HG03565 (cell line): ENCODE results near the gene RELT.
"Not testable (repeated sequence)": the region's sequence is repeated elsewhere in the genome, so short reads cannot be mapped to it uniquely, and the experiment has no call there.

Experiments
- ATAC-seq: cut with Tn5 transposase; IDR thresholded peaks from one replicate; pipeline ENCODE4 v1.9.1; 2021; ENCODE audit warnings: mild to moderate bottlenecking, moderate library complexity; ENCODE audit not compliant: unreplicated experiment

RELT gene

DNA sequence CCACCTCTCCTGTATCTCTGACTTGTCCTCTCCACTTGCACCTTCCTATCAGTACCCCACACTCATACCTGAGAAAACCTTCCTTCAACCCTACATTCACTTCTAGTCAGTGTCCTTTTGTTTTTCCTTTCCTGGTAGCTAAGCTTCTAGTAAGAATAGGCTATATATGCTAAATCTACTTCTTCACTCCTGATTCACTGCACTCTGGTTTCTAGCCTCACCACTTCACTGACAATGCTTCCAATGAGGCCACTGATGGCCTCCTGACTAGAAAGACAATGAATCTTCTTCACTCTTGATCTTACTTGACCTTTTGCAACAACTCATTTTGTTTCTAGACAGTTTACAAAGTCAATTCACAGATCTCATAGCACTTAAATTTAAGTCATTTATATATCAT, 52.0 kb downstream of the RELT start:
- ATAC-seq: no peak

GRCh38 chr11:73428699-73429098, 52.5 kb downstream of the RELT start:
- ATAC-seq: no peak

- no peak for ATAC-seq
These were observed 53.0 kb downstream of the RELT start for GRCh38 chr11:73429121-73429750.

DNA sequence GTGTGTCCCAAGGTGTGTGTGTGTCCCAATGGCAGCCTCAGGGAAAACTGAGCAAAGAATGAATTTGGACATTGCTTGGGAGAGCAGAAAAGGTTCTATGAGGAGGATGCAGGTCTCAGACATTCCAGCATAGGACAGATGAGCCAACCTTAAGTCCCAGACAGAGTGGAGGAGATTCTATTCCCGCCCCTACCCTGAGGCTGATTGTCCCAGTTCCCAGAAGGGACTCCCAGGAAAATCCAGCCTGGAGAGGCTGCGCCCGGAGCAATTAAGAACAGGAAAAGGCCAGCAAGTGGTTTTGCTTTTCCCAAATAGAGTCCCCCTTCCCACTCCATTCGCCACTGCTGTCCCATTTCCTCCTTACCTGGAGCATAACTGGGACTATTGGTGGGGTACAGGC, 54.1 kb downstream of the RELT start:
- no peak for ATAC-seq

- no peak for ATAC-seq
These were observed 55.2 kb downstream of the RELT start for GRCh38 chr11:73431396-73431795.

GRCh38 chr11:73436859-73437258, 60.7 kb downstream of the RELT start:
- ATAC-seq: not testable (repeated sequence)

GRCh38 chr11:73439002-73439843, 63.0 kb downstream of the RELT start:
- ATAC-seq: no peak

GRCh38 chr11:73445980-73446379, 69.8 kb downstream of the RELT start:
- ATAC-seq: no peak

- no peak for ATAC-seq
These were observed 70.6 kb downstream of the RELT start for GRCh38 chr11:73446766-73447165.
